ENCODE results near the gene URI1. TPM values are rescaled to one million over a fixed set of nuclear protein-coding genes. Genes with fewer than 3 reads are reported as not detected.

URI1 gene
- total RNA-seq, 1 donor, result 86.1 TPM

DNA sequence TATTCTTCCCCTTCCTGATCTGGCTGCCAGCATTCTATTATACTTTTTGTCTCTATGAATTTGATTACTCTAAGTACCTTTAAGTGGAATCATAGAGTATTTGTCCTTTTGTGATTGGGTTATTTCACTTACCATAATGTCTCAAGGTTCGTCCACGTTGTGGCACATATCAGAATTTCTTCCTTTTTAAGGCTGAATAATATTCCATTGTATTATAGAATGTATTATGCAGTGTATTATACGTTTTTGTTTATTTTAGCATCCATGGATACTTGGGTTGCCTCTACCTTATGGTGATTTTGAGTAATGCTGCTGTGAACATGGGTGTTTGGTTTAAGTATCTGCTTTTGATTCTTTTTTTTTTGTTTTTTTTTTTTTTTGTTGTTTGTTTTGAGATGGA, 19.3 kb downstream of the URI1 start:
- Histone ChIP-seq H2AFZ (ENCODE audit: low read length) (no peak overlapping the region), H3K36me3 (ENCODE audit: insufficient read depth, low read length) (no peaks in the 10 kb centered on the region), H3K4me3 (ENCODE audit: insufficient read depth, low read length) (no peak overlapping the region), H4K20me1 (ENCODE audit: insufficient read depth, low read length) (peaks cover 17% of the 10 kb centered on the region), H3K27ac (ENCODE audit: low read depth, low read length) (no peak overlapping the region), H3K4me1 (ENCODE audit: insufficient read depth, low read length) (peaks cover 25% of the 10 kb centered on the region), H3K9me3 (ENCODE audit: low read depth, low read length) (no peaks in the 10 kb centered on the region), H3K27me3 (ENCODE audit: insufficient read depth, low read length) (no peaks in the 10 kb centered on the region), H3K4me2 (ENCODE audit: insufficient read depth, low read length) (no peak overlapping the region), H3K79me2 (ENCODE audit: insufficient read depth, low read length) (peaks cover 88% of the 10 kb centered on the region)
- no peak for DNase-seq (ENCODE audit: insufficient read length, low spot score, missing footprints)
- TF ChIP-seq, protein P1, sequence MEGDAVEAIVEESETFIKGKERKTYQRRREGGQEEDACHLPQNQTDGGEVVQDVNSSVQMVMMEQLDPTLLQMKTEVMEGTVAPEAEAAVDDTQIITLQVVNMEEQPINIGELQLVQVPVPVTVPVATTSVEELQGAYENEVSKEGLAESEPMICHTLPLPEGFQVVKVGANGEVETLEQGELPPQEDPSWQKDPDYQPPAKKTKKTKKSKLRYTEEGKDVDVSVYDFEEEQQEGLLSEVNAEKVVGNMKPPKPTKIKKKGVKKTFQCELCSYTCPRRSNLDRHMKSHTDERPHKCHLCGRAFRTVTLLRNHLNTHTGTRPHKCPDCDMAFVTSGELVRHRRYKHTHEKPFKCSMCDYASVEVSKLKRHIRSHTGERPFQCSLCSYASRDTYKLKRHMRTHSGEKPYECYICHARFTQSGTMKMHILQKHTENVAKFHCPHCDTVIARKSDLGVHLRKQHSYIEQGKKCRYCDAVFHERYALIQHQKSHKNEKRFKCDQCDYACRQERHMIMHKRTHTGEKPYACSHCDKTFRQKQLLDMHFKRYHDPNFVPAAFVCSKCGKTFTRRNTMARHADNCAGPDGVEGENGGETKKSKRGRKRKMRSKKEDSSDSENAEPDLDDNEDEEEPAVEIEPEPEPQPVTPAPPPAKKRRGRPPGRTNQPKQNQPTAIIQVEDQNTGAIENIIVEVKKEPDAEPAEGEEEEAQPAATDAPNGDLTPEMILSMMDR (IDR thresholded peaks at IDR 0.05; ENCODE audit: extremely low read depth, low read depth, low read length), result no peak

DNA sequence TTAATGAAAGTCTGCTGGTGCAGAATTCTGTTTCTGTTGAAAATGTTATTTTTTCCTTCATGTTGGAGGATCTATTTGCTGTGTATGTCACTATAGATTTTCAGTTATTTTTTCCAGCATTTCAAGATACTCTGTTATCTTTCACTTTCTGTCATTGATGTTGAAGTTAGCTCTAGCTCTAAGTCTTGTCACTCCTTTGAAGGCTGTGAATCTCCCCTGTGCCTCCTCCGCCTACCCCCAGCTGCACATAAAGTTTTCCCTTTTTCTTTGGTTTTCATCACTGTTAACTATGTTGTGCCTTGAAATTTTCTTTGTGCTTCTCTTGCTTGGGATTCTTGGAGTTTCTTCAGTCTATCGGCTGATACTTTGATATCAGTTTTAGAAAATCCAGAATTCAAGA, 20.8 kb downstream of the URI1 start:
- H3K27ac ChIP-seq (ENCODE audit: low read depth, low read length), result no peak overlapping the region
- no peak overlapping the region for H3K4me3 ChIP-seq (ENCODE audit: insufficient read depth, low read length)
- peaks cover 82% of the 10 kb centered on the region for H3K79me2 ChIP-seq (ENCODE audit: insufficient read depth, low read length)
- TF ChIP-seq, protein P1 (IDR thresholded peaks at IDR 0.05; ENCODE audit: extremely low read depth, low read depth, low read length), result no peak
- H3K4me1 ChIP-seq (ENCODE audit: insufficient read depth, low read length), result peaks cover 39% of the 10 kb centered on the region
- no peak overlapping the region for H3K4me2 ChIP-seq (ENCODE audit: insufficient read depth, low read length)
- no peaks in the 10 kb centered on the region for H3K9me3 ChIP-seq (ENCODE audit: low read depth, low read length)
- peak; percentile 17 for DNase-seq (ENCODE audit: insufficient read length, low spot score, missing footprints)
- peaks cover 21% of the 10 kb centered on the region for H4K20me1 ChIP-seq (ENCODE audit: insufficient read depth, low read length)
- H3K36me3 ChIP-seq (ENCODE audit: insufficient read depth, low read length), result no peaks in the 10 kb centered on the region
- no peak overlapping the region for H2AFZ ChIP-seq (ENCODE audit: low read length)
- no peaks in the 10 kb centered on the region for H3K27me3 ChIP-seq (ENCODE audit: insufficient read depth, low read length)

DNA sequence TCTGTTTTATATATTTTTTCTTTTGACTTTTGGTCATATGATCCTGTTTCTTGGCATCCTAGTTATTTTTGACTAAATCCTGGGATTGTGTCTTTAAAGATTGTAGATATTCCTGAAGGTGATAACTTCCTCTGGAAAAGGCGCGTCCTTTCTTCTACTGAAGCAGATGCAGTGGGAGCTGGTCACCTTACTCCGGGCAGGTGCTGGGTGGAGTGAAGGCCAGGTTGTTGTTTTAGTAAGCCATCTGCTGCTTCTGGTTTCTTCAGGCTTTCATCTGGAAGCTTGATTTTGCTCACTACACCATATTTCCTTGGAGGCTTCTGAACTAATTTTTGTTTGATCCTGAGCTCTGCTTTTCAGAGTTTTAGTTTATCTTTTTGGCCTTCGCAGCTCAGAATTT, 21.5 kb downstream of the URI1 start:
- no peak overlapping the region for H3K4me2 ChIP-seq (ENCODE audit: insufficient read depth, low read length)
- no peaks in the 10 kb centered on the region for H3K36me3 ChIP-seq (ENCODE audit: insufficient read depth, low read length)
- peaks cover 78% of the 10 kb centered on the region for H3K79me2 ChIP-seq (ENCODE audit: insufficient read depth, low read length)
- H3K4me1 ChIP-seq (ENCODE audit: insufficient read depth, low read length), result peaks cover 42% of the 10 kb centered on the region
- TF ChIP-seq, protein P1 (IDR thresholded peaks at IDR 0.05; ENCODE audit: extremely low read depth, low read depth, low read length), result no peak
- H3K9me3 ChIP-seq (ENCODE audit: low read depth, low read length), result no peaks in the 10 kb centered on the region
- peak overlapping the region; percentile 30 for H3K27ac ChIP-seq (ENCODE audit: low read depth, low read length)
- no peak for DNase-seq (ENCODE audit: insufficient read length, low spot score, missing footprints)
- H3K27me3 ChIP-seq (ENCODE audit: insufficient read depth, low read length), result no peaks in the 10 kb centered on the region
- no peak overlapping the region for H3K4me3 ChIP-seq (ENCODE audit: insufficient read depth, low read length)
- H4K20me1 ChIP-seq (ENCODE audit: insufficient read depth, low read length), result peaks cover 26% of the 10 kb centered on the region
- H2AFZ ChIP-seq (ENCODE audit: low read length), result no peak overlapping the region

DNA sequence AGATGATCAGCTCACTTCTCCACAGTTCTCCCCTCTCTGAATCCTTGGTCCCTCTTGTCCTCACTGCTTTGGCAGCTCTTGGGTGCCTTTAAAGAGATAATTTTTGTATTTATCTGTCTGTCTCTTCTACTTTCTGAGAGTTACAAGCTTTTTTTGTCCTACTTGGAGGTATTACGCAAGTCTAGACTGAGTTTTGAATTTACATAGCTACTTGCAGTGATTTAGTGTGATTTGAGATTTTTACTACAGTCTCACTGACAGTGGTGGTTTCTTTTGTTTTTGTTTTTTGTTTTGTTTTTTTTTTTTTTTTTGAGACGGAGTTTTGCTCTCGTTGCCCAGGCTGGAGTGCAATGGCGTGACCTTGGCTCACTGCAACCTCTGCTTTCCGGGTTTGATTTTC, 22.1 kb downstream of the URI1 start:
- TF ChIP-seq, protein P1 (IDR thresholded peaks at IDR 0.05; ENCODE audit: extremely low read depth, low read depth, low read length), result no peak
- no peak overlapping the region for H3K4me2 ChIP-seq (ENCODE audit: insufficient read depth, low read length)
- peak overlapping the region; percentile 5 for H2AFZ ChIP-seq (ENCODE audit: low read length)

More for the DNA sequence above, 22.1 kb downstream of the URI1 start:
- no peaks in the 10 kb centered on the region for H3K27me3 ChIP-seq (ENCODE audit: insufficient read depth, low read length)
- DNase-seq (ENCODE audit: insufficient read length, low spot score, missing footprints), result no peak
- H3K9me3 ChIP-seq (ENCODE audit: low read depth, low read length), result no peaks in the 10 kb centered on the region
- H3K4me1 ChIP-seq (ENCODE audit: insufficient read depth, low read length), result peaks cover 42% of the 10 kb centered on the region
- H4K20me1 ChIP-seq (ENCODE audit: insufficient read depth, low read length), result peaks cover 30% of the 10 kb centered on the region
- peaks cover 78% of the 10 kb centered on the region for H3K79me2 ChIP-seq (ENCODE audit: insufficient read depth, low read length)
- no peak overlapping the region for H3K4me3 ChIP-seq (ENCODE audit: insufficient read depth, low read length)
- no peaks in the 10 kb centered on the region for H3K36me3 ChIP-seq (ENCODE audit: insufficient read depth, low read length)
- H3K27ac ChIP-seq (ENCODE audit: low read depth, low read length), result peak overlapping the region; percentile 30
